Gastroesophageal sphincter (tissue), 3 donors: ENCODE measurements around the gene USP31.

ENCODE experiments used
- CTCF ChIP-seq, 4 experiments: fragments of 200-600 bp in 2 of 4; fragments of 450-650 bp in 2 of 4; sonication (generic) in 1 of 4; IDR thresholded peaks; one replicate each; pipeline ENCODE4 v1.5.1; 2017 to 2019; ENCODE audit warnings: antibody characterized with exemption in 4 of 4, mild to moderate bottlenecking in 2 of 4, moderate library complexity in 2 of 4
- POLR2A ChIP-seq, 2 donors: fragments of 450-650 bp; IDR thresholded peaks; one replicate each; pipeline ENCODE4 v1.6.1; 2017; ENCODE audit warnings: antibody characterized with exemption in 2 of 2, mild to moderate bottlenecking in 2 of 2, moderate library complexity in 1 of 2
- POLR2AphosphoS5 ChIP-seq: sonication (generic); formaldehyde crosslinking; IDR thresholded peaks from one replicate; pipeline ENCODE4 v1.6.1; 2017; ENCODE audit warnings: antibody characterized with exemption

GRCh38 chr16:23160574-23160973, 11.3 kb upstream of the USP31 start:
- no peak for TF ChIP-seq POLR2AphosphoS5
- TF ChIP-seq POLR2A (IDR thresholded peaks at IDR 0.05) = no peak
- no peak for TF ChIP-seq CTCF (IDR thresholded peaks at IDR 0.05)
